ENCODE measurements around the gene DHX58. TPM values are rescaled to one million over a fixed set of nuclear protein-coding genes. Genes with fewer than 3 reads are reported as not detected.

Gene DHX58
- total RNA-seq, 4 donors from 2014 or later: 3.9 to 10.4 (median 8.9) TPM

DNA sequence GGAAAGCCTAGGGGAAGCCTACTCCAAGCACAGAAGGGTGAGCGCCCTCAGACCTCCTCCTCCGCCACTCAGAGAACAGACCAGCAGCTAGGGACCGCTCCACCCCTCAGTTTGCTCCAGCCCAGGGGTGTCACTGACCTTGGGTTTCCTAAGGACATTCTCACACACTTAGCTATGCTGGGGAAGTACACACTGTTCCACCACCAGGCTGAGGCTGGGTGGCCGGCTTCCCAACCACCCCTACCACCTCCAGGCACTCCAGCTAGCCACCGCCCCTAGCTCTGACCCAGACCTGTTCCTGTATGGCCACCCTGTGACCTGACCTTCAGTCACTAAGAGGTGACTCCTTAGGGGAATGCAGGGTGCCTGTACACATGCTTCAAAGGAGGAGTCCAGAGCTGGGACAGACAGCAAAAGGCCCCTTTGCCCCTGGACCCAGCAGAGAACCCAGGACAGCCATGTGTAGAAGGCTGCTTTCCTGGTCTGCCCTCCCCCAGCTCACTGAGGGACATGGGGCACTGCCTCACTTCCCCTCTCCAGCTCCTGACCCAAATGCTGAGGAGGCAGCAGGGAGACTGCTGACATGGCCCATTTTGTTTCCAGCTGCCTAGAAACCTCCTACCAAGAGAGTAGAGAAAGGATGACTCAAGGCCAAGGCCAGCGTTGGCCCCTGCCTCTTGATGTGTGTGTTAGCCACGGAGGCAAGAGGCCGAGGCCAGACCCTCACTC, 16.8 kb upstream of the DHX58 start:
- DNase-seq: no peak
- no peaks in the 10 kb centered on the region for H3K27me3 ChIP-seq
- H3K27ac ChIP-seq: peak overlapping the region; percentile 35 to 82 (median 60)
- H3K36me3 ChIP-seq: peaks cover 30 to 68% (median 42%) of the 10 kb centered on the region in 3 donors
- H3K9me3 ChIP-seq: no peaks in the 10 kb centered on the region
- WGBS, 2 donors: 100% methylated on average over 1 of the region's 8 CpGs; no CpG with 5 or more reads in 1 of the 2 donors
- H3K4me3 ChIP-seq: no peak overlapping the region
- no peak for TF ChIP-seq CTCF (IDR thresholded peaks at IDR 0.05)
- TF ChIP-seq POLR2A (IDR thresholded peaks at IDR 0.05): no peak
- intact Hi-C loops (cut with DNase I): no loop called here
- peaks cover 25 to 56% (median 32%) of the 10 kb centered on the region in 3 donors for H3K4me1 ChIP-seq

DNA sequence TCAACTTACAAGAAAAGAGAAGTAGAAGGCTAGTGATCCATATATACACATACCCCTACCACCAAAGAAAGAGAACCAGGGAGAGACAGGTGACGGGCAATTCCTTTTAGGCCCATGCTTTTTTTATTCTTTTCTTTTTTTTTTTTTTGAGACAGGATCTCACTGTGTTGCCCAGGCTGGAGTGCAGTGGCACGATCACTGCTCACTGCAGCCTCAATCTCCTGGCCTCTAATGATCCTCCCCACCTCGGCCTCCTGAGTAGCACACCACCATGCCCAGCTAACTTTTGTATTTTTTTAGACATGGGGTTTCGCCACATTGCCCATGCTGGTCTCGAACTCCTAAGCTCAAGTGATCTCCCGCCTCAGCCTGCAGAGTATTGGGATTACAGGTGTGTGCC, 14.9 kb upstream of the DHX58 start:
- TF ChIP-seq POLR2A (IDR thresholded peaks at IDR 0.05) (no peak), CTCF (IDR thresholded peaks at IDR 0.05) (no peak)
- no peak overlapping the region for H3K4me3 ChIP-seq
- 82 to 92% methylated on average over 6 of the region's 6 CpGs for WGBS, 2 donors

DNA sequence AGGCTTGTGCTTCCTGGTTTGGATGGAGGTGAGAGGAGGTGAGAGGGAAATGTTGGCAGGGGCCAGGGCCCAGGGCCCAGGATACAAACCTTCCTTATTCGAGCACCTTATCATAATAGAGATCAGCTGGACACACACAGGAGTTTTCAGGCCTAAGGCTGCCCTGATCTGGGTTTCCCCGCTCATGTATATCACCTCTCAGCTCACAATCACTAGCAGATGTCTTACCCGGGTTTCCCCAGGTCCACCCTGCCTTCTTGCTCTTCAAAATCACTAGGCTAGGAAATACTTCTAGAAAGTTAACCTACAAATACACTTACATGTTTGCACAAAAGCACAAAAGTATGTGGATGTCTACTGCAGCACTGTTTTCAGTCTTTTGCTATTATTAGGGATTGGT, 14.3 kb upstream of the DHX58 start:
- H3K36me3 ChIP-seq: peaks cover 30 to 68% (median 42%) of the 10 kb centered on the region in 3 donors
- H3K4me3 ChIP-seq: no peak overlapping the region
- no peak for DNase-seq
- H3K9me3 ChIP-seq: no peaks in the 10 kb centered on the region
- TF ChIP-seq CTCF (IDR thresholded peaks at IDR 0.05) (no peak), POLR2A (IDR thresholded peaks at IDR 0.05) (no peak)
- no peak overlapping the region for H3K27ac ChIP-seq
- H3K27me3 ChIP-seq: no peaks in the 10 kb centered on the region
- intact Hi-C loops (cut with DNase I): no loop called here
- H3K4me1 ChIP-seq: peaks cover 15 to 46% (median 26%) of the 10 kb centered on the region in 3 donors
- WGBS, 2 donors: 72 to 80% methylated on average over 3 of the region's 3 CpGs

More for the DNA sequence above, 14.9 kb upstream of the DHX58 start:
- Histone ChIP-seq H3K36me3 (peaks cover 30 to 68% (median 42%) of the 10 kb centered on the region in 3 donors), H3K9me3 (no peaks in the 10 kb centered on the region), H3K27ac (no peak overlapping the region), H3K4me1 (peaks cover 12 to 46% (median 22%) of the 10 kb centered on the region in 3 donors), H3K27me3 (no peaks in the 10 kb centered on the region)
- no peak for DNase-seq
- intact Hi-C loops (cut with DNase I): no loop called here

GRCh38 chr17:42125565-42125964, 13.1 kb upstream of the DHX58 start:
- WGBS, 2 donors: 81 to 83% methylated on average over 11 to 12 of the region's 12 CpGs
- H3K4me3 ChIP-seq: no peak overlapping the region
- TF ChIP-seq CTCF (IDR thresholded peaks at IDR 0.05) (no peak), POLR2A (IDR thresholded peaks at IDR 0.05) (no peak)
- H3K4me1 ChIP-seq: peaks cover 22 to 46% (median 22%) of the 10 kb centered on the region in 3 donors
- H3K27ac ChIP-seq: no peak overlapping the region
- no peaks in the 10 kb centered on the region for H3K27me3 ChIP-seq
- intact Hi-C loops (cut with DNase I): no loop called here
- H3K36me3 ChIP-seq: peaks cover 30 to 62% (median 42%) of the 10 kb centered on the region in 3 donors
- H3K9me3 ChIP-seq: no peaks in the 10 kb centered on the region
- DNase-seq: no peak

GRCh38 chr17:42124256-42124655, 11.7 kb upstream of the DHX58 start:
- H3K27ac ChIP-seq: no peak overlapping the region
- intact Hi-C loops (cut with DNase I): no loop called here

More at GRCh38 chr17:42124256-42124655, 11.7 kb upstream of the DHX58 start:
- no peak overlapping the region for H3K4me3 ChIP-seq
- H3K4me1 ChIP-seq: peaks cover 19 to 46% (median 20%) of the 10 kb centered on the region in 3 donors
- no peaks in the 10 kb centered on the region for H3K9me3 ChIP-seq
- H3K36me3 ChIP-seq: peaks cover 18 to 54% (median 29%) of the 10 kb centered on the region in 3 donors
- WGBS, 2 donors: 91 to 96% methylated on average over 3 of the region's 3 CpGs
- DNase-seq: no peak
- no peaks in the 10 kb centered on the region for H3K27me3 ChIP-seq
- TF ChIP-seq POLR2A (IDR thresholded peaks at IDR 0.05): no peak

Measured in esophagus squamous epithelium (tissue), 5 donors.